Keratinocyte (primary cell): ENCODE results near the gene KRTAP5-7. TPM values are rescaled to one million over a fixed set of nuclear protein-coding genes. Genes with fewer than 3 reads are reported as not detected.

Source experiments
- DNase-seq: peaks from one replicate; pipeline ENCODE4 v3.0.0-alpha.2; 2011; ENCODE audit warnings: low read depth, missing footprints, low spot score
- FAIRE-seq: peaks from 2 replicates; lab custom pipeline; 2011; peaks lifted over from hg19 to GRCh38; lab: Jason Lieb, UNC
- H2AFZ ChIP-seq: 2 replicates; pipeline ENCODE4 v1.6.0; 2012; ENCODE audit warnings: low read length, control low read depth, inconsistent platforms; ENCODE audit not compliant: control insufficient read depth
- H3K27ac ChIP-seq: 2 replicates; pipeline ENCODE4 v1.5.1; 2011; ENCODE audit warnings: low read length; ENCODE audit not compliant: control insufficient read depth, insufficient read depth
- H3K27me3 ChIP-seq: 3 replicates; pipeline ENCODE4 v1.6.0; 2011; ENCODE audit warnings: low read length; ENCODE audit not compliant: control insufficient read depth, insufficient read depth; ENCODE audit errors: extremely low read depth
- H3K36me3 ChIP-seq, 2 experiments: 2 replicates in 1 of 2; 3 replicates in 1 of 2; pipeline ENCODE4 v1.5.1; 2011; ENCODE audit warnings: low read length in 2 of 2, mild to moderate bottlenecking in 1 of 2; ENCODE audit not compliant: control insufficient read depth in 2 of 2, insufficient read depth in 2 of 2; ENCODE audit errors: extremely low read depth in 1 of 2
- H3K4me1 ChIP-seq: 3 replicates; pipeline ENCODE4 v1.5.1; 2011; ENCODE audit warnings: low read length; ENCODE audit not compliant: control insufficient read depth, insufficient read depth; ENCODE audit errors: extremely low read depth
- H3K4me2 ChIP-seq: 3 replicates; pipeline ENCODE4 v1.6.0; 2011; ENCODE audit warnings: low read depth, low read length; ENCODE audit not compliant: control insufficient read depth, insufficient read depth; ENCODE audit errors: extremely low read depth
- H3K4me3 ChIP-seq, 3 experiments: fragments of 200-600 bp in 1 of 3; sonication (generic) in 1 of 3; 2 replicates in 2 of 3; 3 replicates in 1 of 3; pipeline ENCODE4 v1.5.1; 2011 to 2016; ENCODE audit warnings: low read length in 3 of 3, mild to moderate bottlenecking in 3 of 3, control low read depth in 2 of 3, inconsistent platforms in 1 of 3, low read depth in 1 of 3, mixed read lengths in 1 of 3, mixed run types in 1 of 3, moderate library complexity in 1 of 3; ENCODE audit not compliant: control insufficient read depth in 2 of 3, insufficient read depth in 2 of 3; ENCODE audit errors: extremely low read depth in 1 of 3
- H3K79me2 ChIP-seq: 2 replicates; pipeline ENCODE4 v1.6.0; 2012; ENCODE audit warnings: low read length; ENCODE audit not compliant: control insufficient read depth, insufficient read depth
- H3K9ac ChIP-seq: 3 replicates; pipeline ENCODE4 v1.6.0; 2011; ENCODE audit warnings: low read length; ENCODE audit not compliant: control insufficient read depth, insufficient read depth; ENCODE audit errors: extremely low read depth
- H3K9me1 ChIP-seq: 3 replicates; pipeline ENCODE4 v1.6.0; 2011; ENCODE audit warnings: low read length; ENCODE audit not compliant: control insufficient read depth, insufficient read depth; ENCODE audit errors: extremely low read depth
- H3K9me3 ChIP-seq: 2 replicates; pipeline ENCODE4 v1.5.1; 2012; ENCODE audit warnings: low read depth, low read length; ENCODE audit not compliant: control insufficient read depth
- H4K20me1 ChIP-seq: 3 replicates; pipeline ENCODE4 v1.6.0; 2011; ENCODE audit warnings: low read length; ENCODE audit not compliant: control insufficient read depth, insufficient read depth; ENCODE audit errors: extremely low read depth
- CTCF ChIP-seq, 3 experiments: IDR thresholded peaks in 1 of 3; conservative IDR thresholded peaks in 1 of 3; optimal IDR thresholded peaks in 1 of 3; 2 replicates in 2 of 3; 3 replicates in 1 of 3; pipeline versions ENCODE3 to v1.5.1; 2011; ENCODE audit warnings: low read length in 3 of 3, mild to moderate bottlenecking in 3 of 3, moderate library complexity in 2 of 3, control low read depth in 1 of 3, inconsistent platforms in 1 of 3; ENCODE audit not compliant: insufficient read depth in 2 of 3; ENCODE audit errors: extremely low read depth in 1 of 3
- EZH2 ChIP-seq: IDR thresholded peaks from one replicate; pipeline ENCODE4 v1.6.1; 2012; ENCODE audit warnings: inconsistent platforms, mild to moderate bottlenecking, low read length, moderate library complexity
- dilution Hi-C: fragments of 300-500 bp; cut with MboI; formaldehyde crosslinking; loops from one replicate; pipeline ENCODE4 v1.7.0; 2020; ENCODE audit warnings: low sequenced_read_pairs; ENCODE audit not compliant: extremely low pct_ligation_motif_present
- polyA plus RNA-seq, 5 experiments: library from polyadenylated mRNA; depleted of rRNA in 3 of 5; stranded (reverse) in 3 of 5; stranded (forward) in 1 of 5; unstranded in 1 of 5; fragments of >200 nt; gene quantifications; 1 replicate in 1 of 5; 2 replicates in 3 of 5; 3 replicates in 1 of 5; pipeline versions ENCODE4 v1.2.1 to v1.2.3, GENCODE V29; 2011 to 2012; ENCODE audit warnings: missing spikeins in 2 of 5, low read depth in 1 of 5, low replicate concordance in 1 of 5

KRTAP5-7 gene
- polyA plus RNA-seq, 1 donor (not counting 4 experiments of a cell fraction or from before 2014, with no cell fraction given) = not detected

GRCh38 chr11:71545405-71545966, 18.4 kb downstream of the KRTAP5-7 start:
- no peaks in the 10 kb centered on the region for H3K9me3 ChIP-seq
- no peaks in the 10 kb centered on the region for H4K20me1 ChIP-seq
- DNase-seq = no peak
- no peaks in the 10 kb centered on the region for H3K36me3 ChIP-seq
- H3K27me3 ChIP-seq = no peaks in the 10 kb centered on the region
- TF ChIP-seq EZH2 = no peak
- no peak for TF ChIP-seq CTCF (optimal IDR thresholded peaks at IDR 0.05 in 1 of 3, IDR thresholded peaks at IDR 0.05 in 1 of 3, conservative IDR thresholded peaks at IDR 0.05 in 1 of 3; ENCODE audit: extremely low read depth in 1 of 3, insufficient read depth in 2 of 3, low read length in 3 of 3)
- dilution Hi-C loops = no loop called here
- no peak overlapping the region for H3K27ac ChIP-seq
- no peaks in the 10 kb centered on the region for H3K4me1 ChIP-seq
- no peaks in the 10 kb centered on the region for H3K9me1 ChIP-seq
- no peak overlapping the region for H3K9ac ChIP-seq
- no peak for FAIRE-seq
- H3K79me2 ChIP-seq = no peaks in the 10 kb centered on the region
- H3K4me3 ChIP-seq = no peak overlapping the region
- H2AFZ ChIP-seq = no peak overlapping the region
- H3K4me2 ChIP-seq = no peak overlapping the region

GRCh38 chr11:71548120-71548519, 21.1 kb downstream of the KRTAP5-7 start, which contains the start of gene KRTAP5-9:
Gene KRTAP5-9 (plus strand): TSS chr11:71548420. CDS start chr11:71548658, 238 bp downstream.
- dilution Hi-C loops = no loop called here
- Histone ChIP-seq H3K36me3 (no peaks in the 10 kb centered on the region), H4K20me1 (no peaks in the 10 kb centered on the region), H3K9ac (no peak within 1 kb of the TSS), H2AFZ (no peak within 1 kb of the TSS), H3K9me1 (no peaks in the 10 kb centered on the region), H3K9me3 (no peaks in the 10 kb centered on the region), H3K79me2 (no peaks in the 10 kb centered on the region), H3K27me3 (no peaks in the 10 kb centered on the region), H3K4me2 (no peak within 1 kb of the TSS), H3K4me3 (no peak within 1 kb of the TSS), H3K27ac (no peak within 1 kb of the TSS), H3K4me1 (no peaks in the 10 kb centered on the region)
- FAIRE-seq (no peak), DNase-seq (no peak)
- TF ChIP-seq EZH2 = no peak
- TF ChIP-seq CTCF (optimal IDR thresholded peaks at IDR 0.05 in 1 of 3, IDR thresholded peaks at IDR 0.05 in 1 of 3, conservative IDR thresholded peaks at IDR 0.05 in 1 of 3; ENCODE audit: extremely low read depth in 1 of 3, insufficient read depth in 2 of 3, low read length in 3 of 3) = no peak
